Esophagus squamous epithelium (tissue), 4 donors: ENCODE measurements around the gene CD163.

Experiments used
- CTCF ChIP-seq, 6 experiments: fragments of 450-650 bp in 4 of 6; fragments of 200-600 bp in 2 of 6; sonication (generic) in 2 of 6; IDR thresholded peaks; one replicate each; pipeline ENCODE4 v1.5.1; 2016 to 2019; ENCODE audit warnings: antibody characterized with exemption in 6 of 6, mild to moderate bottlenecking in 4 of 6, moderate library complexity in 4 of 6
- POLR2A ChIP-seq, 4 donors: fragments of 450-650 bp; IDR thresholded peaks; one replicate each; pipeline ENCODE4 v1.6.1; 2017; ENCODE audit warnings: antibody characterized with exemption in 4 of 4, mild to moderate bottlenecking in 4 of 4, moderate library complexity in 3 of 4

GRCh38 chr12:7441216-7441615 is 62.4 kb downstream of the CD163 start:
- TF ChIP-seq CTCF (IDR thresholded peaks at IDR 0.05) (no peak), POLR2A (IDR thresholded peaks at IDR 0.05) (no peak)
